GM18519 (cell line): Measurements from ENCODE around the gene OCIAD2.
"Not testable (repeated sequence)": the region's sequence is repeated elsewhere in the genome, so short reads cannot be mapped to it uniquely, and the experiment has no call there.

ENCODE experiments used
- ATAC-seq: cut with Tn5 transposase; IDR thresholded peaks from one replicate; pipeline ENCODE4 v1.9.1; 2021; ENCODE audit warnings: mild to moderate bottlenecking, moderate library complexity; ENCODE audit not compliant: unreplicated experiment, low FRiP score

The OCIAD2 gene, protein sequence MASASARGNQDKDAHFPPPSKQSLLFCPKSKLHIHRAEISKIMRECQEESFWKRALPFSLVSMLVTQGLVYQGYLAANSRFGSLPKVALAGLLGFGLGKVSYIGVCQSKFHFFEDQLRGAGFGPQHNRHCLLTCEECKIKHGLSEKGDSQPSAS

DNA sequence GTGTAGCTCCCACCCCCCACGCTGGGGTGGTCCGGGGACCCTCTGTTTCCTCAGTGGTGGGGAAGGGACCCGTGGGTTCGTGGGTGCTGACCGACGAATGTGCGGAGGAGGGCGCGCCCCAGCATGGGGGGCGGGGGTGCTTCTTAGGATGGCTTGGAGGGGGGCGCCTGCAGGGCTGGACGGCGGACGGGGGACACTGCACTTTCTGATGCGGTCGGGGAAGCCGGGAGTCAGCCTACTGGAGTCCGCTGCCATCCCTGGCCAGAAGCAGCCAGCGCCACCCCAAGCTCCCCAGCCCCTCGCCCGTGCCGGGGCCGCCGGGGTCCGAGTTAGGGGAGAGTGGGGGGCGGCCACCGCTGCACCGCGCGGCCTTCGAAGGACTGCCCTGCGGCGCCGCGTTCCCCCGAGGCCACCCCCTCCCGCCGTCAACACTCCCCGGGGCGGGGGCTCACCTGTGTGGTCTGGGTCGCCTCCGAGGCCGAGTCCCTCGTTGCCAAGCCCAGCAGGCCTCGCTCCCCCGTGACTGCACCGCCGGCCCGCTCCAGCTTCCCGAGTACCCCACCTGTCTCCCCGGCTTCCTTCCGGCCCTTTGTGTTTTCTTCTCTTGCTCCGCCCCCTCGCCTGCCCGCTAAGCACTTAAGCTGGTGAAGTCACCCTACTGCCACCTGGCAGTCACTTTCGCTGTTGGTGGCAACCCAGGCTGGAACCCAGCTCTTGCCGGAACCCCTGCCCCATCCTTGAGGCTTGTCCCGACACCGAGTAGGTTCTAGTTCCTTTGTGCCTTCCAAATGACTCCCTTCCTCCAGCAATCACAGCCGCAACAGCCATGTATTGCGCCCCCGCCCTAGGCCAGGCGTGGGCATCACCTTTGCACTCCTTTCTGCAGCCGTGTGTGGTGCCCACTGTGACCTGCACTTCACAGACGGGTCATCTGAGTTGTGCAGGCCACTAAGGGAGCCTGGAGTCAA is at the start of gene OCIAD2:
TSS of gene OCIAD2 (minus strand) at position 569 of the 968 bp plus-strand sequence. CDS start 2,225 bp downstream, outside the sequence.
- ATAC-seq, result peak; percentile 86

DNA sequence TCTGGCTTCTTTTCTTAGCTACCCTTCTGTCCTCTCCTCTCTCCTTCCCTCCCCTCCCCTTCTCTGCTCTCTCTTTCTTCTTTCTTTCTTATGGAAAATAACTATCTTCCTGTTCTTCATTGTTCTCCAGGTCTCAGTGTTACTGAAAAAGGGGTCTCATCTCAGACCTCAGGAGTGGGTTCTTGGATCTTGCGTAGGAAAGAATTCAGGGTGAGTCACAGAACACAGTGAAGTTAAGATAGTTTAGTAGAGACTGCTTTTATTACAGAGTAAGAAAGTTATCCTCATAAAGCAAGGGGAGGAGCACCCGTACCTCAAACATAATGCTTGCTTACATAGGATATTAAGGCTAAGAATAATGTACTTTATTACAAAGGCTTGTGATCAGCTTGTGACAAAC is 47.7 kb upstream of the OCIAD2 start:
- ATAC-seq, result no peak

DNA sequence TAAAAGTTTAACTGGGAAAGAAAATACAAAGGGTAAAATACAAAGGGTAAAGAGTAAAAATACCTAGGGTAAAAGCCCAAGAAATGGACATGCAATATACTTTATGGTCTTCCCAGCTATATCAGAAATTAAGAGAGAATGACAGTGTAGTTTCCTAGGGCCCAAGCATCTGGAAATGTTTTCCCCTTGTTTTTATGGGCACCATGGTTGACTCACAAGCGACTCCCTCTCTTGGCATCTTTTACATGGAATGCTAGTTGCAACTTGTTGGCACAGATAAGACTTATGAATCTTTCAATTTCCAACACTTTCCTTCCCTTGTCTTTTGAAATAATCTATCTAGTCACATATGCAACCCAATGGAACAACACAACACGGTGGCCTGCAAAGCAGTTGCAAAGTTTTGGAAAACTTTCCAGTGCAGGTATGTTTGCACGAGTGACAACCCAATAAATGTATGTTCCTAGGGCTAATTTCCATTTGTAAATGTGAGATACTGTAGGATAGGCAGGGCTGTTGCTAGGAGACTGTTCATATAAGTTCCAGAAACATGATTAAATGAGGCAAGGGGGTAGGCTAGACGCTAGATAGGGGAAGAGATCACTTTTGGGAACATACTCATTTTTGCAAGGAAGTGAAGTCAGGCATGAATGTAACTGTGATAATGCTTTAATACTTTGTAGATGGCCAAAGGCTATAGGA is 43.1 kb upstream of the OCIAD2 start:
- no peak for ATAC-seq

DNA sequence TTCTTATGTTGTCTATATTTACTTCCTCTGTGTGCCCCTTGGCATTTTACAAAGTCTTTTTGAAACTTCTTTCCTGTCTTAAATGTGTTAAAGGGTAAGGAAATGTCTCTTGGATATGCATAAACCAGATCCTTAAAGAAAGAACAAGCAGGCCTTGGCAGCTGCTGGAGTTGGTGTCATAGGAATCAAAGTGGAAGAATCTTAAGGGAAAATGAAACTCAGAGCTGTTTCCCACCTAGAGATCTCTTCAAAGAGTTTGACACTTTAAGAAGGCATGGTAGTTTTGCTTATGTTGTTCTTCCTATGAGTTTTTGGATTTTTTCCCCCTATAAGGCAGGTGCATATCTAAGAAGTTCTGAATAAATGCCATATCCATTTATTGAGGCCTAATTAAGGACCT is 42.5 kb upstream of the OCIAD2 start:
- ATAC-seq, result no peak

DNA sequence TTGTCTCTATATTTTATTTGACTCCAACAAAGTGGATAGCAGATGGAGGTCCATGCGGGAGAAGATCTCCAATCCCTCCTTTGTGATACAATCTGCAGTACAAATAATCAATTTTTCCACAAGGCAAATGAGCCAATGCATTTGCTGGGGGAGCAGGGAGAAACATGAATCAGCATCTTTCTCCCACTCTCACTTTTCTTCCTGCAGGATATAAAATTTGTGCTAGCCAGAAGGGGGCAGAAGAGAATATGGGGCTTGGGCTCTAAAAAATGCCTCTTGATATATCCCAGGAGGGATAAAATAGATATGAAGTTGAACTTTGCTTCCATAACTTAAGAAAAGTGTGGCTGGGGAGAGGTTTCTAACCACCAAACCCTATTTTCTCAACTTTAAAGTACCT is 41.2 kb upstream of the OCIAD2 start:
- ATAC-seq, result no peak

DNA sequence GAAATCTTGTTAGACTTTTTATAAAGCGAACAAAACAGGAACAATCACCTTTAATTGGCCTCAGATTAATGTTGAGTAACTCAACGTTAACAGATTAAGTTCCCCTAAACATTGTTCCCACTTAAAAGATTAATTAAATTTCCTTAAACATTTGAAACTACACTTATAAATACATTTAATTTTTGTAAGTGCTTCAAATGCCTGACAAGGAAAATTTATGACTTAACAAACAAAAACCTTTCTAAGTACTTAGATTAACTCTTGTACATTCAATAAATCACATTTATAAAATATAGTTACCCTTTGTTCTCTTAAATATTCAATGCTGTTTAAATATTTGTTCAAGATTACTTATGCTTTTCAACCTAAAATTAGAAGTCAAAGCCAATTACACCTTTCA is 39.4 kb upstream of the OCIAD2 start:
- no peak for ATAC-seq

DNA sequence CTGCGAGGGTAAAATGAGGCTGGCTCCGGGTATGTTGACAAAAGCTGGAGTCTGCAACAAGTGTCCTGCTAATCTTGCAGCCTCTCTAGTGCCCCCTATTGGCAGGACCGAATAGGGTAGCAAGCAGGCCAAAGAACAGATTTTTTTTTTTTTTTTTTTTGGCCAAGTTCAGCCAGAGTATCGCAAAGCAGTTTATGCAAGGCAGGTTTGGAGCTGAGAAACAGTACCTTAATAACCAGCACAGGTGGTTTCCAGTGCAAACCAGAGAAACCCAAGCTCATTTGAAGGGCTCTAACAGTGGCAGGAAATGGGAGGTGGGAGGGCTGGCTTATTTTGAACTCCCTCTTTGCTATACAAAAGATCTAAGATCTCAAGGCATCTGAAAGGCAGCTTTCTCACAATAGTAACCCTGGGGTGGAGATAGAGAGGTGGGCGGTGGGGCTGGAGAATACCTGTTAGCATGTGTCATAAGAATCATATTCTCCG is 38.2 kb upstream of the OCIAD2 start:
- ATAC-seq, result no peak

DNA sequence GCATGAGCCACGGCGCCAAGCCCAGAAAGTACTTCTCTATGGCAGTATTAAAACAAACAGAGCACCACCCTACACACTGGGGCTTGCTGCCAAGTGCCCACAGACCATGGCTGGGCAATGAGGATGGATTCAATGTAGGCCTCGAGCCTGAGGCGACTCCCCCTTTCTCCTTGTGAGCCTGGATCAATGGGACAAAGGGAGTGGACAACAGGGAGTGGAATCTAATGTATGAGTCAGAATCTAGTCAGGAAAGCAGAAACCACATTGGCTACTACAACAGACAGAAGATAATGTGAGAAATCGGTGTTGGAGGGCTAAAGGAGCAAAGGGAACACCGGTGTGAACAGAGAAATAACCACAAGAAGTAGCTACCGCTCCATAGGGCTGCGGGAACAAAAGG is 37.7 kb upstream of the OCIAD2 start:
- no peak for ATAC-seq

DNA sequence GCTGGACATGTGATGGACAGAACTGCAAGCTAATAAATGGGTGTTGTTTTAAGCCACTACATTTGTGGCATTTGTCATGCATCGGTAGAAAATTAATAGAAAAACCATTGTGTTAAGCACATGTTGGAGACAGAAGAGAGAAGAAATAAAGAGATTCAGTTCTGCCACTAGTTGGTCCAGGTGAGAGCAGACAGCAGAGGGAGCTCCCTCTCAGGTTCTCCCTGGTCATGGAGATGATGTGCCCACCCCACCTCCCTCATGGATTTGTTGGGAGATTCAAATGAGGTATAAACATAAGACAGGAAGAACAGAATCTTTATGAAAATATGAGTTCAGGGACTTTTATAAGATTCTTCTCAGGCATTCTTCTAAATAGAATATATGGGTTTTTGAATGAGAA is 36.8 kb upstream of the OCIAD2 start:
- no peak for ATAC-seq

DNA sequence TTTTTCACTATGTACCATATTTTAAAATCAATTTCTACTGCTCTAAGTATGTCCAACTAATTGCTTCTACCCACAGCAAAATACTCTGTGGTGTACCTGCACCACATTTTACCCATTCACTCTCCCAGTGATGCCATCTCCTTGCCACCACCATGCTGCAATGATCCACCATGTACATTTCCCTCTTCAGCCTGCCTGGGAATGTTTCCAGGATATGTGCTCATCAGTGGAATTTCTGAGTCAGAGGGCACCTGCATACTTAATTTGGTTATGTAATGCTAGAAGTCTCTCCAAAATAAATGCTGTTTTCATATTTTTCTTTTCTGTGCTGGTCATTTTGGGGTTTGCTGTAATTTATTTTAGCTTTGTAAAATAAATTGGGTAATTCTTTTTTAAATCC is 33.2 kb upstream of the OCIAD2 start:
- no peak for ATAC-seq

DNA sequence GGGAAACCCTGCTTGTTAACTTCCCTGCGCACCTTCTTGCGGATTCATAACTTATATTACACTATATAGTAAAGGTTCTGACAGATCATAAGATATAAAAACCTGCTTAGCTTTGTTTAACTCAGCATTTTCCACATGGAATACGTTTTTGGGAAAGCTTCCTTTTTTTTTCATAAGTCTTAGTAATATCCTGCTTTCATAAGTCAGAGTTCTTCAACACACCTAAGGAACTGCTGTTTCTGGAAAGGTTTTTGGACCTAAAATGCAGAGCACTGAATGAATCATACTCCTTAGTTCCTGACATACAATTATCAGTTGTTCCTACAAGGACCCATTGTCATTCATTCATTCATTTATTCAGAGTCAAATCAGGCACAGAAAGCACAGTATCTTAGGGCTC is 32.3 kb upstream of the OCIAD2 start:
- no peak for ATAC-seq

DNA sequence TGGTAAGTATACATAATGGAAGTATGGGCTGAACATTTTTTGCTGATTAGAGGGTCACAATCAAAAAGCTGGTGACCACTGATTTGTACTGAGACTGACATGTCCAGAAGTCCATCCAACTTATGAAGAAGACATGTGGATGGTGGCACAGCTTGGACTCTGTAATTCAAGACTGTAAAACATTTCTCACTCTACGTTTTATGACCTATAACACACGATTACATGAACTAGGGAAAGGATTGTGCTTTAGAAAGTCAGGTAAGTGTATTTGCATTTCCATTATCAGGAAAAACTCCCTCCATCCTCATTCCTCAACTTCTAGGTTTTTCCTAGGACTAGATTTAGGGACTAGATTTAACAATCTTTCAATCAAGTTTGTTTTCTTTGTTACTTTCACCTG is 30.5 kb upstream of the OCIAD2 start:
- no peak for ATAC-seq

DNA sequence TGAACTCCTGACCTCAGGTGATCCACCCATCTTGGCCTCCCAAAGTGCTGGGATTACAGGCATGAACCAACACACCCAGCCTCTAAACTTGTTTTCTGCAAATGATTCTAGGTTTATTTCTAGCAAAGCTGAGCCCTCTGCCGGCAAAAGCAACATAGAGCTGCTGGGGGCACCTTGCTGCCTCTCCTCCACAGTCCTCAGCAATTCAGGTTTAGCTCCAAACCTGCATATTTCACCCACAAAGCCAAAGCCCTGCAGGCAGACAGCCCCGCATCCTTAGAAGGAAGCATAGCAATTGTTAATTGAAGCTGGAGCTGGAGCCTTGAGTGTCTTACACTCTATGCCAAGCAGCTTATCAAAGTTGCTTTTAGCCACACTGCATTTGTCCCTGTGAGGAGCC is 24.9 kb upstream of the OCIAD2 start:
- no peak for ATAC-seq

DNA sequence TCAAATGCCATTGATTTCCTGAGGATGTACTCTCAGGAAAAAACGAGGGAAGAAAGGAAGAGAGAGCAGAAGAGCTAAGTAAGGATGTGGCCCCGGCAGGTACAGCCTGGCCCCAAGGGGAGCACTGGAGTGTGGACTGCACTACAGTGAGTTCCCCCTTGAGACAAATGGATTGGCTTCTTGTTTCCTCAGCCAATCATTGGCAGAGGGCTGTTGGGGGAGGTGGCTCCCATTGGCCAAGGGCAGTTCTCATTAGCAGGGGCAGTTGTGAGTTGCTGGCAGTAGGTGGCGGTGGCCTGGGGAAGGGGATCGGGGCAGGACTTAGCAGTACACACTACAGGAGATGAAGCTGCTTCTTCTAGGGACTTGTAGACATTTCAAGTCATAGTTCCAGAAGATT is 24.1 kb upstream of the OCIAD2 start:
- ATAC-seq, result no peak

DNA sequence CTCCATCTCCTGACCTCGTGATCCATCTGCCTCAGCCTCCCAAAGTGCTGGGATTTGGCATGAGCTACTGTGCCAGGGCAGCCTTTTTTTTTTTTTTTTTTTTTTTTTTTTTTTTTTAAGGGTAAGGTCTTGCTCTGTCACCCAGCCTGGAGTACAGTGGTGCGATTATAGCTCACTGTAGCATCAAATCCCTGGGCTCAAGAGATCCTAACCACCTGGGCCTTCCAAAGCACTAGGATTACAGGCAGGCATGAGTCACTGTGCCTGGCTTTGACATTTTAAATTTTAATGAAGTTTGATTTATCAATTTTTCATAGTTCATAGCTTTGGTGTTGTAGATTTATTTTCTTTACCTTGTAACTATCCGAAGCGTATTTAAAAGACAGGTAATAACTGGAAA is 17.8 kb upstream of the OCIAD2 start:
- ATAC-seq, result no peak

DNA sequence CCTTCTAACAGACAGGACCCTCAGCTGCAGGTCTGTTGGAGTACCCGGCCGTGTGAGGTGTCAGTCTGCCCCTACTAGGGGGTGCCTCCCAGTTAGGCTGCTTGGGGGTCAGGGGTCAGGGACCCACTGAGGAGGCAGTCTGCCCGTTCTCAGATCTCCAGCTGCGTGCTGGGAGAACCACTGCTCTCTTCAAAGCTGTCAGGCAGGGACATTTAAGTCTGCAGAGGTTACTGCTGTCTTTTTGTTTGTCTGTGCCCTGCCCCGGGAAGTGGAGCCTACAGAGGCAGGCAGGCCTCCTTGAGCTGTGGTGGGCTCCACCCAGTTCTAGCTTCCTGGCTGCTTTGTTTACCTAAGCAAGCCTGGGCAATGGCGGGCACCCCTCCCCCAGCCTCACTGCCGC is 16.5 kb upstream of the OCIAD2 start:
- ATAC-seq, result not testable (repeated sequence)

DNA sequence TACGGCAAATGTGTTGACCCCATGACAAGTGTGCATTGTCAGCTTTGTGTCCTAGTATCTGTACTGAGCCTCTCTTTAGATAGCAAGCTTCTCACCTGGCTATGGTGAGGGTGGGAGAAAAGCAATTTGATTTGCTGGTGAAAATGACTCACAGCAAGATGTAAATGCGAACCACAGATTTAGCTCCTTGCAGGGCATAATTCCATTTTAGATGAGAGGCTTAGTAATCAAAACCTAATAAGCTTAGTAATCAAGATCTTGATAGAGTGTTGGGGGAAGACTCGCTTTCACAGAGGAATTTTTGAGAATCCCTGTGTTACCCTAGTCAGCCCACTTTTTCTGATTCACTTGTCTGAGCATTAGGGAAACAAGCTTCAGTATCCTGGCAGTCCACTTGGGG is 7.7 kb upstream of the OCIAD2 start:
- ATAC-seq, result no peak

DNA sequence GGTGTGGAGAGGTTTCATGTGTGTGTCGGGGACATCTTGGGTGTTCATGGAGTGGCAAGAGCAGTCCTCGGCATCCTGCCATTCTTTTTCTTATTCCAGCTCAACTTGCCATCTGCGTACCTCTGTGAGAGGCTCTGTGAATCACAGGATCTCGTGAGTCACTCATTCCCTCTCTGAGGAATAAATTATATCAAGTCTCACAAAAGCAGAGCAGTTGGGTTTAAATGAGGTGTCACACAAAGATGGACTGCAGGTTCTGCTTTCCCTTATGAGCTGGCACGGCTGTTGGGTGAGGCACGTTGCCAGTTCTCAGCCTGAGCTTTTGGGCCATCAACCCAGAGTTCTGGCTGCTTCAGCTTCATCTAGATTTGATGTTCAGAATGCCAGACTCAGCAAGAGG is 6.8 kb upstream of the OCIAD2 start:
- no peak for ATAC-seq

DNA sequence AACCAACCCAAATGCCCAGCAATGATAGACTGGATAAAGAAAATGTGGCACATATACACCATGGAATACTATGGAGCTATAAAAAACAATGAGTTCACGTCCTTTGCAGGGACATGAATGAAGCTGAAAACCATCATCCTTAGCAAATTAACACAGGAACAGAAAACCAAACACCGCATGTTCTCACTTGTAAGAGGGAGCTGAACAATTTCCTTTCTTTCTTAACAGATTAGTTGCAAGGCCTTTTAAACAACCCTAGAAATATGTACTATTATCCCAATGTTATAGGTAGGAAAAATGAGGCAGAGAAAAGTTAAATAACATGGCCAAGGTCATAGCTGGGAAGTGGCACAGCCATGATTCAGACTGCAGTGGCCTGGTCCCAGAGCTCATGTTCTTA is 5.8 kb upstream of the OCIAD2 start:
- no peak for ATAC-seq

DNA sequence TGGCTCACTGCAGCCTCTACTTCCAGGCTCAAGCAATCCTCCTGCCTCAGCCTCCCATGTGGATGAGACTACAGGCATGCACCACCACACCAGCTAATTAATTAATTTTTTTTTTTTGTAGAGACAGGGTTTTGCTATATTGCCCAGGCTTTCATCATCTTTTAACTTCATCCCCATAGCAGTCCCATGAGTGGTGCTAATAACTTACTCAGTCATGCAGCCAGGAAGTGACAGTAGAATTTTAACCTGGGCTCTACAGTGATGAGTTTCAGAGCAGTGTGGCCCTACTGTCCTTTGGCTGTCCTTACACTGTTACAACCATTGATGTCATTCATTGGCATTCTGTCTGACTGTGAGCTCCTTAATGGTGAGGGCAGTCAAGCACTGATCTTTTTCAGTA is 3.9 kb upstream of the OCIAD2 start:
- ATAC-seq, result no peak

DNA sequence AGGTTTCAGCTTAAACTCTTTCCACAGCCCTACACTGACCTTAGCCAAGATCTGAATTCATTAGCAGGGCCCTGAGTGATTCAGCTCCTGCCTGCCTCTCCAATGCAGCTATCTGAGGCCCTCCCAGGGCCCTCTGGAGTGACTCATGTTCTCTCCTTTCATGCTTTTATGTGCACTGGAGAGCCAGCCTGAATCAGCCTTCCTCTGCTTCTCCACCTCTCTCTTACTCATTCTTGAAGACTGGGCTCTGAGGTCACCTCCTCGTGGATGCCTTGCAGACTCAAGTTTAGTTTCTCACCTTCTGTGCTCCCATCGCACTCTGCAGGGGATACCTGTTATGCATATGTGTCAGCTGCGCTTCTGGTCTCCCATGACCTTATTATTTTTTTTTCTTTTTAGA is 3.1 kb upstream of the OCIAD2 start:
- ATAC-seq, result no peak
